Measurements from ENCODE around the gene AUTS2. TPM values are rescaled to one million over a fixed set of nuclear protein-coding genes. Genes with fewer than 3 reads are reported as not detected.

Gene AUTS2
- total RNA-seq, 1 experiment from 2014 or later: 30.1 TPM

DNA sequence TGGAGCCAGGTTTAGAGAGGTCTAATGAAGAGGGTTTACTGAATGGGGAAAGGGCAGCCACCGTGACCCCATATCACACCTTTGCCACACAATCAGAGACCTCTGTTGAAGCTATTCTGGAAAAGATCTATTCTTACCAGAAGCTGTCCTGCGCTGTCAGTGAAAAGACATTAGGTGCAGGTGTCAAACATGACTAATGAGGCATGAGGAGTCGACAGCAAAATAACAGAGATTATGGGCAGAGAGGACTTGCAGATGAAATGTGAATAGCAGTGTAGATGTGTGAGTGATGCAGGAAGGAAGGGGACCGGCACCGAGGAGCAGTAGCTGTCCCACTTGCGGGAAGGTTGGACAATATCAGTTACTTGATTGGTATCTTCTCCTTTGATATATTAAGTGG lies 906.0 kb downstream of the AUTS2 start:
- no peaks in the 10 kb centered on the region for H3K36me3 ChIP-seq
- no peaks in the 10 kb centered on the region for H3K27me3 ChIP-seq
- H3K9me3 ChIP-seq (replicated peaks): no peaks in the 10 kb centered on the region
- H3K27ac ChIP-seq: no peak overlapping the region
- DNase-seq: no peak
- H3K4me1 ChIP-seq: no peaks in the 10 kb centered on the region
- H3K4me3 ChIP-seq: no peak overlapping the region

DNA sequence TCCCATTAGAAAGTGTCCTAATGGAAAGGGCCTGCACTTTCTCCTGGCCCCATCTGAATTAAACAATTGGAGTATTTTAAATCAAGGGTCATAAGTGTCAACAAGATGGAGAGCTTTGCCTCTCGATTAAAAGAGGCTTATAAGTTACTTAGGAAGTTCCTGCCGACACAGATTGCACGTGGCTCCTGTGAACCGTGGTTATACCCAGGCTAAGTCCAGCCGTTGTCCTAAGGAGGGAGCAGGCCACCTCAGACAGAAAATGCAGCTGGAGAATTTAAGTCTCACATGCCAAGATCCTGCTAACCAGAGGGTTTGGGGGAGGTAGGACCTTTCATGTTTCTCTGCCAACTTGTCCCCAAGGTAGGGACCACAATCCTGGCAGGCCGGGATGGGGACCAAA lies 907.2 kb downstream of the AUTS2 start:
- Histone ChIP-seq H3K9me3 (replicated peaks) (no peaks in the 10 kb centered on the region), H3K36me3 (no peaks in the 10 kb centered on the region), H3K4me3 (no peak overlapping the region), H3K27ac (no peak overlapping the region), H3K4me1 (no peaks in the 10 kb centered on the region), H3K27me3 (no peaks in the 10 kb centered on the region)
- DNase-seq: no peak

DNA sequence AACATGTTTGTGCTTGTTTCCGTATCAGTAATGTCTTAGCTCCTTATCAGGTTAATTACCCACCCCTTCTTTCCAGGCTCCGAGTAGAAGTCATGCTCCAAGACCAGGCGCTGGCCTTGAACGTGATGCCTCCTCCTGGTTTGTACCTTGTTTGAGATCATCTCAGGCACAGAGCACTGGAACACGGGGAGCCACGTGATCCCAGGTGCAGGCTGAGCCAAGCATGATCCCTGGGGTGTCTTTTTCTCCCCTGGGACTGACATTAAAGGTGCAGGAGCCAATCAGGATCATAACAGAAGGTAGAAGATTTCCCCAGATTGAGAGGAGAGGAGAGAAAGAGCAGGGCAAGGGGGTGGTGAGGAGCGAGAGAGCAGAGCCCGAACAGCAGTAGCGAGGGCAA lies 907.6 kb downstream of the AUTS2 start:
- no peaks in the 10 kb centered on the region for H3K4me1 ChIP-seq
- H3K36me3 ChIP-seq: no peaks in the 10 kb centered on the region
- H3K9me3 ChIP-seq (replicated peaks): no peaks in the 10 kb centered on the region
- no peak overlapping the region for H3K4me3 ChIP-seq
- no peak overlapping the region for H3K27ac ChIP-seq
- no peaks in the 10 kb centered on the region for H3K27me3 ChIP-seq
- no peak for DNase-seq

GRCh38 chr7:70506434-70506833 lies 908.2 kb downstream of the AUTS2 start:
- DNase-seq: peak; percentile 72 to 76
- Histone ChIP-seq H3K4me1 (no peaks in the 10 kb centered on the region), H3K4me3 (no peak overlapping the region), H3K36me3 (no peaks in the 10 kb centered on the region), H3K9me3 (replicated peaks) (no peaks in the 10 kb centered on the region), H3K27ac (no peak overlapping the region), H3K27me3 (no peaks in the 10 kb centered on the region)

GRCh38 chr7:70512144-70512543 lies 913.9 kb downstream of the AUTS2 start:
- no peak overlapping the region for H3K4me3 ChIP-seq
- H3K27ac ChIP-seq: no peak overlapping the region
- DNase-seq: peak; percentile 33 to 52
- no peaks in the 10 kb centered on the region for H3K36me3 ChIP-seq
- H3K9me3 ChIP-seq (replicated peaks): no peaks in the 10 kb centered on the region
- no peaks in the 10 kb centered on the region for H3K27me3 ChIP-seq
- peaks cover 12% of the 10 kb centered on the region; the same call in 1 of the 2 replicates for H3K4me1 ChIP-seq

- H3K4me3 ChIP-seq: no peak overlapping the region
- no peaks in the 10 kb centered on the region for H3K27me3 ChIP-seq
- no peaks in the 10 kb centered on the region for H3K36me3 ChIP-seq
- DNase-seq: peak; percentile 12 to 58
- no peaks in the 10 kb centered on the region for H3K9me3 ChIP-seq (replicated peaks)
- peaks cover 12% of the 10 kb centered on the region; the same call in 1 of the 2 replicates for H3K4me1 ChIP-seq
- no peak overlapping the region for H3K27ac ChIP-seq
Measured at GRCh38 chr7:70512761-70513160, 914.5 kb downstream of the AUTS2 start.

GRCh38 chr7:70520611-70521010 lies 922.3 kb downstream of the AUTS2 start:
- Histone ChIP-seq H3K4me1 (no peaks in the 10 kb centered on the region), H3K27ac (no peak overlapping the region), H3K27me3 (no peaks in the 10 kb centered on the region), H3K36me3 (no peaks in the 10 kb centered on the region), H3K4me3 (no peak overlapping the region), H3K9me3 (replicated peaks) (no peaks in the 10 kb centered on the region)
- no peak for DNase-seq

- H3K27ac ChIP-seq: no peak overlapping the region
- DNase-seq: no peak
- H3K9me3 ChIP-seq (replicated peaks): no peaks in the 10 kb centered on the region
- H3K36me3 ChIP-seq: no peaks in the 10 kb centered on the region
- H3K4me1 ChIP-seq: no peaks in the 10 kb centered on the region
- H3K27me3 ChIP-seq: no peaks in the 10 kb centered on the region
- no peak overlapping the region for H3K4me3 ChIP-seq
Measured at GRCh38 chr7:70523249-70523988, 925.1 kb downstream of the AUTS2 start.

DNA sequence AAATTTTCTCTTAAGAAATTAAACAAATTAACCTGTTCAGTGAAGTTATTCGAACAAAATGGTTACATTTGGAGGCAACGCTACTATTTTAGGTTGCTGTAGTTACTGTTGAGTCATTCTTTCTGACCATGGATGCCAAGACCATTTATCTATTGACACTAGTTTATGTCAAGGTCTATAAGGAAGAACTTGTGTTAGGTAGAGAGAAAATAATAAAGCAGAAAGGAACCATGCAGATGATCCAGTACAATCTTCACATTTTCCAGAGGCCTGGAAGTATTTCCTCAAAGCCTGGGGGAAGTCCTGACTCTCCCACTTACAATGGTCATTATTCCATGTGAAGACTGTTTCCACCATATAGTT lies 925.7 kb downstream of the AUTS2 start:
- Histone ChIP-seq H3K36me3 (no peaks in the 10 kb centered on the region), H3K9me3 (replicated peaks) (no peaks in the 10 kb centered on the region), H3K27me3 (no peaks in the 10 kb centered on the region), H3K4me1 (no peaks in the 10 kb centered on the region), H3K4me3 (no peak overlapping the region), H3K27ac (no peak overlapping the region)
- DNase-seq: no peak

DNA sequence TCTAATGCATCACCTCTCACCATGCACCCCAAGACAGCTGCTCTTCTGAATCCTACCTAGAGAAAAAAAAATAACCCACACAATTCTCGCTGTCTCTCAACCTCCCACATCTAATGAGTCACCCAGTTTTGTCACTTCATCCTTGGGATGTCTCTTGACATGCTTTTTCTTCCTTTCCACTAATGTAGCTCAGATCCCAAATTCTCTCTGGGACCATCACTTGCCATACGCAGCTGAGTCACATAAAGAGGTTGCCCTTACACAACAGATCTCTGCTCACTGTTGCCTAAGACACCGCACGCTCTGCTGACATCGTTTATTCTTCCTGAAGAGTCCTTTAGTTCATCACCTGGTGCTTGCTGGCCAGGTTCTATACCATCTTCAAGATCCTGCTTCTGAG lies 927.7 kb downstream of the AUTS2 start:
- Histone ChIP-seq H3K36me3 (no peaks in the 10 kb centered on the region), H3K4me1 (no peaks in the 10 kb centered on the region), H3K4me3 (no peak overlapping the region), H3K27ac (no peak overlapping the region), H3K9me3 (replicated peaks) (no peaks in the 10 kb centered on the region), H3K27me3 (no peaks in the 10 kb centered on the region)
- DNase-seq: no peak

DNA sequence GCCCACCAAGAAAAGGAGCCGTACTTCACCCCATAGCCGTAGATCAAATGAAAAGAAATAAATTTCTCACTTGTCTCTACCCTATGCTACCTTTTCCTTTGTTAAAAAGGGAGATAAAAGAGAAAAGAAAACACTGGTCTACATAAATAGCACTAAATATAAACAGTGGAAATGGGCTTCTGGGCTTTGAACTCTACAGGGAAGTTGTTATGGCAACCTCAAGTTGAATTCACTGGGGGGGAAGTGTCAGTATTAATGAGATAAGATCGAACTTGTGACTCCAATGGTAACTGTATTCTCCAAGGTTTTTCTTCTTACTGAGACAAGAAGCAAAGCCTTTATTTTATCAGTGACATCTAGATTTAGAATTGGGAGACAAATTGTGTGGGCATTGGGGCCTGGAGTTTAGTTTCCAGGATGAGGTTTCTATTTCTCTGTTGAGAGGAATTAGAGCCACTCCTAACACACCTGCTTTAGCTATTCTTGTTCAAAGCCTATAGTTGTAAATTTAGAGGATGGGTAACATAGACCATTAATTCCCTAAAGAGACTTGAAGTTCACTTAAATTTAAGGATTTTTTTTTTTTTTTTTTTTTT lies 929.3 kb downstream of the AUTS2 start:
- DNase-seq: no peak
- Histone ChIP-seq H3K27me3 (no peaks in the 10 kb centered on the region), H3K27ac (no peak overlapping the region), H3K36me3 (no peaks in the 10 kb centered on the region), H3K4me1 (no peaks in the 10 kb centered on the region), H3K4me3 (no peak overlapping the region), H3K9me3 (replicated peaks) (no peaks in the 10 kb centered on the region)

GRCh38 chr7:70529436-70529835 lies 931.2 kb downstream of the AUTS2 start:
- Histone ChIP-seq H3K27ac (no peak overlapping the region), H3K27me3 (no peaks in the 10 kb centered on the region), H3K4me1 (no peaks in the 10 kb centered on the region), H3K4me3 (no peak overlapping the region), H3K36me3 (no peaks in the 10 kb centered on the region), H3K9me3 (replicated peaks) (no peaks in the 10 kb centered on the region)
- DNase-seq: no peak

- H3K9me3 ChIP-seq (replicated peaks): no peaks in the 10 kb centered on the region
- peak; percentile 24 to 29 for DNase-seq
- H3K4me1 ChIP-seq: no peaks in the 10 kb centered on the region
- H3K36me3 ChIP-seq: no peaks in the 10 kb centered on the region
- no peak overlapping the region for H3K27ac ChIP-seq
- H3K4me3 ChIP-seq: no peak overlapping the region
- no peaks in the 10 kb centered on the region for H3K27me3 ChIP-seq
Measured at GRCh38 chr7:70529914-70530585, 931.8 kb downstream of the AUTS2 start.

DNA sequence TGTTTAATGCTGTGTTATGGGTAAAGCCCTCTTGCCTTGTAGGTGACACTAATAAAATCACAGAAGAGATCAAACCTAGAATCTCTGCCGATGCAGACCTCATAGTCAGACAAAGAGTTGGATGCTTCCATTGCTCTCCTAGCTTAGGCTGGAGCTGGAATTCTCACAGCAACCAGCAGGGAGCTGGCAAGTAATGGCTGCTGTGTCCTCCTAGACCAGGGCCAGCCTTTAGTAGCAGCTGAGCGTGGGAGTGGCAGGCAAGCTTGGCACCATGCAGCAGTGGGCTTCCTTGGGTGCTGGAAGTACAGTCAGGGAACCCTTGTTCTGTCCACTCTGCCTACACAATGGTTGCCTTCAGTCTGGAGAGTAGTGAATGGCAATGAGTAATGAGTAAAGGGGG lies 935.3 kb downstream of the AUTS2 start:
- no peak overlapping the region for H3K4me3 ChIP-seq
- H3K9me3 ChIP-seq (replicated peaks): no peaks in the 10 kb centered on the region
- no peaks in the 10 kb centered on the region for H3K36me3 ChIP-seq
- no peaks in the 10 kb centered on the region for H3K27me3 ChIP-seq
- no peak overlapping the region for H3K27ac ChIP-seq
- DNase-seq: peak in 1 of 2 experiments; percentile 33
- H3K4me1 ChIP-seq: no peaks in the 10 kb centered on the region

GRCh38 chr7:70539205-70539604 lies 940.9 kb downstream of the AUTS2 start:
- H3K4me3 ChIP-seq: no peak overlapping the region
- H3K27me3 ChIP-seq: no peaks in the 10 kb centered on the region
- no peaks in the 10 kb centered on the region for H3K36me3 ChIP-seq
- H3K9me3 ChIP-seq (replicated peaks): no peaks in the 10 kb centered on the region
- no peak overlapping the region for H3K27ac ChIP-seq
- no peaks in the 10 kb centered on the region for H3K4me1 ChIP-seq
- DNase-seq: no peak

Data from SJCRH30 (cell line).